ENCODE data around the gene VAV2.

Gene VAV2

GRCh38 chr9:133987946-133988665, 4.0 kb downstream of the VAV2 start:
- H3K27ac ChIP-seq, result peak overlapping the region; percentile 99
- DNase-seq (ENCODE audit: low spot score), result no peak
- no peak for TF ChIP-seq CTCF (conservative IDR thresholded peaks at IDR 0.05; ENCODE audit: low read depth)
- ChIA-PET CTCF (interaction anchor here (0.7 kb wide), 1 partner anchor 371 kb away, joined by 3 read pairs; no protein-coding TSS in a partner anchor), POLR2A (ENCODE audit: low non-redundant PET) (interaction anchor here (0.8 kb wide), 1 partner anchor 37 kb away, joined by 3 read pairs; no protein-coding TSS in a partner anchor)

- no peak for TF ChIP-seq CTCF (conservative IDR thresholded peaks at IDR 0.05; ENCODE audit: low read depth)
- POLR2A ChIA-PET (ENCODE audit: low non-redundant PET), result no interaction called here
- no peak for DNase-seq (ENCODE audit: low spot score)
- H3K27ac ChIP-seq, result peak overlapping the region; percentile 99
- CTCF ChIA-PET, result no interaction called here
These were observed 4.7 kb downstream of the VAV2 start for GRCh38 chr9:133987446-133987788.

GRCh38 chr9:133986774-133987445, 5.2 kb downstream of the VAV2 start:
- no peak for DNase-seq (ENCODE audit: low spot score)
- CTCF ChIA-PET, result no interaction called here
- TF ChIP-seq CTCF (conservative IDR thresholded peaks at IDR 0.05; ENCODE audit: low read depth), result no peak
- POLR2A ChIA-PET (ENCODE audit: low non-redundant PET), result no interaction called here
- H3K27ac ChIP-seq, result peak overlapping the region; percentile 99

GRCh38 chr9:133986061-133986460, 6.1 kb downstream of the VAV2 start:
- DNase-seq (ENCODE audit: low spot score), result no peak
- ChIA-PET CTCF (no interaction called here), POLR2A (ENCODE audit: low non-redundant PET) (no interaction called here)
- peak overlapping the region; percentile 99 for H3K27ac ChIP-seq
- TF ChIP-seq CTCF (conservative IDR thresholded peaks at IDR 0.05; ENCODE audit: low read depth), result no peak

- peak overlapping the region; percentile 24 for H3K27ac ChIP-seq
- TF ChIP-seq CTCF (conservative IDR thresholded peaks at IDR 0.05; ENCODE audit: low read depth), result no peak
- POLR2A ChIA-PET (ENCODE audit: low non-redundant PET), result no interaction called here
- CTCF ChIA-PET, result no interaction called here
- DNase-seq (ENCODE audit: low spot score), result no peak
These were observed 9.0 kb downstream of the VAV2 start for GRCh38 chr9:133982971-133983720.

GRCh38 chr9:133981958-133982681, 10.0 kb downstream of the VAV2 start:
- H3K27ac ChIP-seq, result peak overlapping the region; percentile 75
- TF ChIP-seq CTCF (conservative IDR thresholded peaks at IDR 0.05; ENCODE audit: low read depth), result no peak
- DNase-seq (ENCODE audit: low spot score), result no peak
- CTCF ChIA-PET, result no interaction called here
- POLR2A ChIA-PET (ENCODE audit: low non-redundant PET), result no interaction called here

Measured in RWPE1 (cell line).